Dendritic cell treated with granulocyte-macrophage colony-stimulating factor and Interleukin-4, amounts not matched to agents 40 ng/mL and 50 ng/mL, for 4 days (primary cell): ENCODE data around the gene TRPM1.

Experiments
- H3K27ac Mint-ChIP-seq: one replicate; pipeline ENCODE4 v1.8.0; 2022; ENCODE audit warnings: mild to moderate bottlenecking, mixed read lengths
- H3K27me3 Mint-ChIP-seq: one replicate; pipeline ENCODE4 v1.8.0; 2022; ENCODE audit warnings: mild to moderate bottlenecking, mixed read lengths
- H3K36me3 Mint-ChIP-seq: one replicate; pipeline ENCODE4 v1.8.0; 2022; ENCODE audit warnings: low read depth, mixed read lengths
- H3K4me1 Mint-ChIP-seq: one replicate; pipeline ENCODE4 v1.8.0; 2022; ENCODE audit warnings: low read depth, mixed read lengths
- H3K4me3 Mint-ChIP-seq: one replicate; pipeline ENCODE4 v1.8.0; 2022; ENCODE audit warnings: mild to moderate bottlenecking, moderate library complexity, mixed read lengths
- H3K9me3 Mint-ChIP-seq: one replicate; pipeline ENCODE4 v1.8.0; 2022; ENCODE audit warnings: mixed read lengths
- intact Hi-C: fragments of 100-400 bp; cut with micrococcal nuclease; formaldehyde crosslinking; loops from one replicate; pipeline ENCODE4 v1.15.0; 2022

Gene TRPM1

GRCh38 chr15:31041610-31042009 is 59.9 kb downstream of the TRPM1 start:
- Mint-ChIP-seq H3K4me3 (no peak overlapping the region), H3K27ac (no peak overlapping the region), H3K9me3 (no peaks in the 10 kb centered on the region), H3K36me3 (no peaks in the 10 kb centered on the region), H3K27me3 (peaks cover 5% of the 10 kb centered on the region), H3K4me1 (peaks cover 5% of the 10 kb centered on the region)
- intact Hi-C loops, result no loop called here

DNA sequence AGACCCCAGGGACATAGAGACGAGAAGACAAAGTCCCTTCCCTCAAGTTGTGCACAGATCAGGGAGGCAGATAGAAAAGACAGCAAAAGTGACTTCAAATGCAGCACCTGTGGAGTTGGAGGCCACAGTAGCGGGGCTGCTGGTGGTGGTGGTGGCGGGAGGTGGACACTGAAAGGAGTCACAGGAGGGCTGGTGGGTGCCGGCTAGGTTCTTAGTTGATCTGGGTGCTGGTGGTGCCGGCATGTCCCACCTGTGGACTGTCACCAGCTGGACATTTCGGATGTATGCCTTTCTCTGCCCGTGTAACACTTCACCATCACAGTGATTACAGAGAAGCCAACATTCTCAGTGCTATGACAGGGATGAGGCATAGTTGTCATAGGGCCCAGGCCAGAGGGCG is 60.9 kb downstream of the TRPM1 start:
- Mint-ChIP-seq H3K36me3 (no peaks in the 10 kb centered on the region), H3K27me3 (peaks cover 5% of the 10 kb centered on the region), H3K4me1 (no peaks in the 10 kb centered on the region), H3K27ac (no peak overlapping the region), H3K9me3 (no peaks in the 10 kb centered on the region), H3K4me3 (no peak overlapping the region)
- intact Hi-C loops, result no loop called here

DNA sequence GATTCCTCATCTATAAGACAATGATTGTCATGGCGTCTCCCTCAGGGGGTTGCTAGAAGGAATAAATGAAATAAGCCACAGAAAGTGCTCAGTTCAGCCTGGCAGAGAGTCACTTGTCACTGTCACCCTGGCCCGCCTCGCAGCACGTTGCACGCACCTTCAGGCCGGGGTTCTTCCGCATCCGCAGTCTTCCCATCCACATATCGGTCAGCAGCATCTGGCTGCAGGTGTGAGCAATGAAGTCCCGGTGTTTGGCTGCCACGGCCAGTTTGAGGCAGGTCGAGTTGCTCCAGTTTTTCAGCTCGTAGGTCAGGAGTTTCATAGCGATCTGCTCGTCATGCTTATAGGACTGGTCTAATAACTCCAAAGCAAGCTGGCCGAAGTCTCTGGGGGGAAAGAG is 61.6 kb downstream of the TRPM1 start:
- no peak overlapping the region for H3K4me3 Mint-ChIP-seq
- H3K4me1 Mint-ChIP-seq, result no peaks in the 10 kb centered on the region
- intact Hi-C loops, result no loop called here
- H3K9me3 Mint-ChIP-seq, result no peaks in the 10 kb centered on the region
- H3K36me3 Mint-ChIP-seq, result no peaks in the 10 kb centered on the region
- peaks cover 5% of the 10 kb centered on the region for H3K27me3 Mint-ChIP-seq
- H3K27ac Mint-ChIP-seq, result no peak overlapping the region

- peaks cover 5% of the 10 kb centered on the region for H3K27me3 Mint-ChIP-seq
- H3K4me3 Mint-ChIP-seq, result no peak overlapping the region
- no peaks in the 10 kb centered on the region for H3K4me1 Mint-ChIP-seq
- intact Hi-C loops, result no loop called here
- no peak overlapping the region for H3K27ac Mint-ChIP-seq
- no peaks in the 10 kb centered on the region for H3K9me3 Mint-ChIP-seq
- H3K36me3 Mint-ChIP-seq, result no peaks in the 10 kb centered on the region
Observed at GRCh38 chr15:31037731-31038477, 63.6 kb downstream of the TRPM1 start.

DNA sequence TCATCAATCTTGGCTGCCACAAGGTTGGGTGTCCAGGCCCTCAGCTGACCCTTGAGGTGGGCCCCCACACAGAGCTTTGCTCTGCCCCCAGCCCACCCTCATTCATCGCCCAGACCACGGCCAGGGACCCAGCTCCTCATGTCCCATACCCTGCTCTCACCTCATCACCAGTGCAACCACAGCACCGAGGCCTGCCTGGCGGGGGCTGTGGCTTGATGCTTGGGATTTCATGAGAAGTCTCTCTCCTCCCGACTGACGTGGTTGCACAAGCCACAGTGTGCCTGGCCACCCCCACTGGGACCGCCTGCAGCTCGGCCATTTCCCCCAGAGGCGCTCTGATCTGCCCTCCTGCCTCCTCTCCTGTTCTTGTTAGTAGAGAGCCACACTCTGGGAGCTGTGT is 64.7 kb downstream of the TRPM1 start:
- no peak overlapping the region for H3K27ac Mint-ChIP-seq
- no peaks in the 10 kb centered on the region for H3K9me3 Mint-ChIP-seq
- intact Hi-C loops, result no loop called here
- H3K4me3 Mint-ChIP-seq, result no peak overlapping the region
- peaks cover under 1% of the 10 kb centered on the region for H3K27me3 Mint-ChIP-seq
- H3K4me1 Mint-ChIP-seq, result no peaks in the 10 kb centered on the region
- no peaks in the 10 kb centered on the region for H3K36me3 Mint-ChIP-seq

- Mint-ChIP-seq H3K36me3 (no peaks in the 10 kb centered on the region), H3K9me3 (no peaks in the 10 kb centered on the region), H3K4me1 (no peaks in the 10 kb centered on the region), H3K27ac (no peak overlapping the region), H3K27me3 (no peaks in the 10 kb centered on the region), H3K4me3 (no peak overlapping the region)
- intact Hi-C loops, result no loop called here
Observed at GRCh38 chr15:31035610-31036009, 65.9 kb downstream of the TRPM1 start.

GRCh38 chr15:31034152-31034551 is 67.4 kb downstream of the TRPM1 start:
- Mint-ChIP-seq H3K27ac (no peak overlapping the region), H3K9me3 (no peaks in the 10 kb centered on the region), H3K27me3 (no peaks in the 10 kb centered on the region), H3K36me3 (no peaks in the 10 kb centered on the region), H3K4me1 (no peaks in the 10 kb centered on the region), H3K4me3 (no peak overlapping the region)
- intact Hi-C loops, result no loop called here

GRCh38 chr15:31032961-31033371 is 68.6 kb downstream of the TRPM1 start:
- no peak overlapping the region for H3K4me3 Mint-ChIP-seq
- H3K27ac Mint-ChIP-seq, result no peak overlapping the region
- intact Hi-C loops, result no loop called here
- H3K9me3 Mint-ChIP-seq, result no peaks in the 10 kb centered on the region
- H3K4me1 Mint-ChIP-seq, result no peaks in the 10 kb centered on the region
- H3K36me3 Mint-ChIP-seq, result no peaks in the 10 kb centered on the region
- peaks cover 6% of the 10 kb centered on the region for H3K27me3 Mint-ChIP-seq

GRCh38 chr15:31031471-31032067 is 70.0 kb downstream of the TRPM1 start:
- no peak overlapping the region for H3K4me3 Mint-ChIP-seq
- H3K36me3 Mint-ChIP-seq, result no peaks in the 10 kb centered on the region
- no peaks in the 10 kb centered on the region for H3K9me3 Mint-ChIP-seq
- H3K27ac Mint-ChIP-seq, result no peak overlapping the region
- no peaks in the 10 kb centered on the region for H3K4me1 Mint-ChIP-seq
- H3K27me3 Mint-ChIP-seq, result peaks cover 6% of the 10 kb centered on the region
- intact Hi-C loops, result no loop called here

GRCh38 chr15:31027910-31028578 is 73.5 kb downstream of the TRPM1 start:
- Mint-ChIP-seq H3K27ac (no peak overlapping the region), H3K27me3 (peaks cover 8% of the 10 kb centered on the region), H3K4me3 (no peak overlapping the region), H3K4me1 (peaks cover 7% of the 10 kb centered on the region), H3K9me3 (no peaks in the 10 kb centered on the region), H3K36me3 (no peaks in the 10 kb centered on the region)
- intact Hi-C loops, result no loop called here

GRCh38 chr15:31025996-31026395 is 75.5 kb downstream of the TRPM1 start:
- intact Hi-C loops, result no loop called here
- H3K4me1 Mint-ChIP-seq, result peaks cover 16% of the 10 kb centered on the region
- no peak overlapping the region for H3K4me3 Mint-ChIP-seq
- no peaks in the 10 kb centered on the region for H3K9me3 Mint-ChIP-seq
- H3K27ac Mint-ChIP-seq, result no peak overlapping the region
- no peaks in the 10 kb centered on the region for H3K36me3 Mint-ChIP-seq
- peaks cover 8% of the 10 kb centered on the region for H3K27me3 Mint-ChIP-seq

GRCh38 chr15:31024979-31025378 is 76.5 kb downstream of the TRPM1 start:
- intact Hi-C loops, result no loop called here
- peaks cover 18% of the 10 kb centered on the region for H3K4me1 Mint-ChIP-seq
- no peak overlapping the region for H3K4me3 Mint-ChIP-seq
- H3K27ac Mint-ChIP-seq, result no peak overlapping the region
- no peaks in the 10 kb centered on the region for H3K9me3 Mint-ChIP-seq
- H3K27me3 Mint-ChIP-seq, result peaks cover 8% of the 10 kb centered on the region
- H3K36me3 Mint-ChIP-seq, result no peaks in the 10 kb centered on the region

GRCh38 chr15:31024330-31024729 is 77.2 kb downstream of the TRPM1 start:
- intact Hi-C loops, result no loop called here
- peaks cover 18% of the 10 kb centered on the region for H3K4me1 Mint-ChIP-seq
- no peak overlapping the region for H3K4me3 Mint-ChIP-seq
- peaks cover 8% of the 10 kb centered on the region for H3K27me3 Mint-ChIP-seq
- H3K36me3 Mint-ChIP-seq, result no peaks in the 10 kb centered on the region
- no peaks in the 10 kb centered on the region for H3K9me3 Mint-ChIP-seq
- H3K27ac Mint-ChIP-seq, result no peak overlapping the region

DNA sequence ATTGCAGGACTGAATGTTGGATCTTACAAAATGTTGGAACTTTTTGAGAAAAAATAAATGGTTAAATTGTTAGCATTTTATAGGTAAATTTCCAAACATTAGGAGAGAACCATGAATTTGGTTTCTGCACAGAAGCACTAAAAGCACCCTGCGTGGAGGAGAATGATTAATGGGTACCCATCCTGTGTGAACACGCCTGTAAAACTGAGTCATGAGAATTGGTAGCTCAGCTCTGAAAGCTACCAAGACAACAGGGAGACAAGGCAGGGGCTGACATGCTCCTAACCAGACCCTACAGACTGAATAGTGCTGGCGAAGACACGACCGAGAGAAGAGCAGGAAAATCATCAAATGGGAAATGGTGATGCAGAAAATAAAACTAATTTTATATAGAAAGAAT is 77.7 kb downstream of the TRPM1 start:
- no peak overlapping the region for H3K4me3 Mint-ChIP-seq
- intact Hi-C loops, result no loop called here
- H3K36me3 Mint-ChIP-seq, result no peaks in the 10 kb centered on the region
- peaks cover 18% of the 10 kb centered on the region for H3K4me1 Mint-ChIP-seq
- no peaks in the 10 kb centered on the region for H3K9me3 Mint-ChIP-seq
- H3K27ac Mint-ChIP-seq, result no peak overlapping the region
- H3K27me3 Mint-ChIP-seq, result peaks cover 6% of the 10 kb centered on the region
